HEK293T (cell line): ENCODE measurements around the gene MOGAT2.

Source experiments
- CTCF ChIA-PET: fragments of 350-600 bp; formaldehyde crosslinking; extraction: SDS; loops from one replicate; lab custom pipeline; 2021; ENCODE audit warnings: antibody characterized with exemption, inconsistent platforms; lab: Yijun Ruan, JAX
- POLR2A ChIA-PET: fragments of 350-600 bp; formaldehyde crosslinking; extraction: SDS; loops from one replicate; lab custom pipeline; 2020; ENCODE audit warnings: antibody characterized with exemption, inconsistent platforms; lab: Yijun Ruan, JAX
- DNase-seq: peaks from one replicate; pipeline ENCODE4 v3.0.0; 2012; ENCODE audit warnings: mixed read lengths; ENCODE audit errors: extremely low spot score
- ARNT ChIP-seq: fragments of 450-650 bp; IDR thresholded peaks from 2 replicates; pipeline ENCODE4 v1.6.1; 2017; ENCODE audit warnings: mild to moderate bottlenecking
- BHLHE40 ChIP-seq: fragments of 450-650 bp; IDR thresholded peaks from 2 replicates; pipeline ENCODE4 v1.6.1; 2016; ENCODE audit warnings: mild to moderate bottlenecking, moderate library complexity, borderline replicate concordance
- CTBP1 ChIP-seq: fragments of 450-650 bp; IDR thresholded peaks from 2 replicates; pipeline ENCODE4 v1.6.1; 2016; ENCODE audit warnings: borderline replicate concordance
- ELF4 ChIP-seq: fragments of 450-650 bp; IDR thresholded peaks from 2 replicates; pipeline ENCODE4 v1.6.1; 2017; ENCODE audit warnings: antibody characterized with exemption
- FOXA1 ChIP-seq: fragments of 450-650 bp; IDR thresholded peaks from 2 replicates; pipeline ENCODE4 v1.6.1; 2016; ENCODE audit warnings: mild to moderate bottlenecking
- FOXK2 ChIP-seq: fragments of 450-650 bp; IDR thresholded peaks from 2 replicates; pipeline ENCODE4 v1.6.1; 2016; ENCODE audit warnings: mild to moderate bottlenecking
- FOXM1 ChIP-seq: fragments of 450-650 bp; IDR thresholded peaks from 2 replicates; pipeline ENCODE4 v1.6.1; 2017; ENCODE audit warnings: mild to moderate bottlenecking, borderline replicate concordance
- HDGF ChIP-seq: fragments of 450-650 bp; IDR thresholded peaks from 2 replicates; pipeline ENCODE4 v1.6.1; 2017; ENCODE audit warnings: antibody characterized with exemption, borderline replicate concordance
- L3MBTL2 ChIP-seq: fragments of 450-650 bp; conservative IDR thresholded peaks from 2 replicates; pipeline ENCODE4 v1.6.1; 2016; ENCODE audit warnings: mild to moderate bottlenecking
- LEF1 ChIP-seq: fragments of 450-650 bp; IDR thresholded peaks from 2 replicates; pipeline ENCODE4 v1.6.1; 2017; ENCODE audit warnings: mild to moderate bottlenecking, borderline replicate concordance
- NFRKB ChIP-seq: fragments of 450-650 bp; IDR thresholded peaks from 2 replicates; pipeline ENCODE4 v1.6.1; 2016; ENCODE audit warnings: mild to moderate bottlenecking, moderate library complexity
- SP1 ChIP-seq: fragments of 450-650 bp; IDR thresholded peaks from 2 replicates; pipeline ENCODE4 v1.6.1; 2017
- SUZ12 ChIP-seq: fragments of 450-650 bp; IDR thresholded peaks from 2 replicates; pipeline ENCODE4 v1.6.1; 2016; ENCODE audit warnings: mild to moderate bottlenecking
- TARDBP ChIP-seq: fragments of 450-650 bp; IDR thresholded peaks from 2 replicates; pipeline ENCODE4 v1.6.1; 2016
- ZNF384 ChIP-seq: fragments of 450-650 bp; IDR thresholded peaks from 2 replicates; pipeline ENCODE4 v1.6.1; 2016
- TF ChIP-seq, protein P1 (sequence below): fragments of 450-650 bp; IDR thresholded peaks from 2 replicates; pipeline ENCODE4 v1.6.1; 2016

The MOGAT2 gene

DNA sequence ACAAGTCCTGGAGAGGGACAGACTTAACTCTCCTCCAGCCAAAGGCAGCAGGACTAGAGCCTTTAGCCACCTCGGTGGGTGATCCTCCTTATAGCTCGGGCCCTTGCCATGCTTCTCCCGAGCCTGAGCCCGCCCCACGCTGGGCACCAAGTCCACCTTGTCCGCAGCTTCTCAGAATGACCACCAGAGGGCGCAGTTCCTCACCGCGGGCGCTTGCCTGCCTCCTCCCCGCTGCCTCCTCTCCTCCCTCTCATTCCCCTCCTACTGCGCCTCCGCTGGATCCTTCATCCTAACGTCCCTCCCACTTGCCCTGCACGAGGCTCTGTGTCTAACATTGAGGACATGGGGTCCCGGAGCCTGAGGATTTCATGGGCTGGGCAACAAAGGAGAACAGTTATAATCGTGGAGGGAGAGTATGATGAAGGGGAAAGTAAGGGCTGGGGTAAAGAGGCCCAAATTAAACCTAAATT is 11.3 kb upstream of the MOGAT2 start:
- POLR2A ChIA-PET, result interaction anchor here (0.6 kb wide), 2 partner anchors 123 to 144 kb away, joined by 3 read pairs; no protein-coding TSS in a partner anchor

DNA sequence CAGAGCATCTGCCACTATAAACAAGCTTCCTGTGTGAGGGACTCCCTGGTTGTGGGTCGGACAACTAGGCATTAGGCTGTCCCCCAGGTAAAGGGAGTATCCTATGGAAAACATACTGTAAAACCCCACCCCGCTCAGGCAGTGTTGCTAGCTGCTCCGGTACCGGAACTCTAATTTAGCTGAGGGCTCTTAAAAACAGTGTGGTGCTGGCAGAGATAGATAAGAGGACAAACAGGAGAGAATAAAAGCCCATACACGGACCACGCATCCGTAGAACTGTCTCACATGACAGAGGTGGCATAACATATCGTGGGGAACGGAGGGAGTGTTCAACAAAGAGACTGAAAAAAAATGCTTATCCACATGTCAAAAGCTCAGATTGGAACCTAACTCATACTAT is 3.4 kb upstream of the MOGAT2 start:
- POLR2A ChIA-PET, result no interaction called here
- CTCF ChIA-PET, result interaction anchor here (1.4 to 1.6 kb wide), 2 partner anchors 8 to 9 kb away, joined by 5 to 7 read pairs; no protein-coding TSS in a partner anchor
- TF ChIP-seq, protein P1, sequence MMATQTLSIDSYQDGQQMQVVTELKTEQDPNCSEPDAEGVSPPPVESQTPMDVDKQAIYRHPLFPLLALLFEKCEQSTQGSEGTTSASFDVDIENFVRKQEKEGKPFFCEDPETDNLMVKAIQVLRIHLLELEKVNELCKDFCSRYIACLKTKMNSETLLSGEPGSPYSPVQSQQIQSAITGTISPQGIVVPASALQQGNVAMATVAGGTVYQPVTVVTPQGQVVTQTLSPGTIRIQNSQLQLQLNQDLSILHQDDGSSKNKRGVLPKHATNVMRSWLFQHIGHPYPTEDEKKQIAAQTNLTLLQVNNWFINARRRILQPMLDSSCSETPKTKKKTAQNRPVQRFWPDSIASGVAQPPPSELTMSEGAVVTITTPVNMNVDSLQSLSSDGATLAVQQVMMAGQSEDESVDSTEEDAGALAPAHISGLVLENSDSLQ, result no peak
- TF ChIP-seq HDGF, result no peak
- no peak for TF ChIP-seq CTBP1
- no peak for TF ChIP-seq BHLHE40
- no peak for TF ChIP-seq ZNF384
- no peak for DNase-seq

More for the DNA sequence above, 11.3 kb upstream of the MOGAT2 start:
- no peak for TF ChIP-seq FOXM1
- TF ChIP-seq, protein P1, result no peak
- no peak for TF ChIP-seq SUZ12
- no peak for TF ChIP-seq TARDBP
- no peak for TF ChIP-seq CTBP1
- TF ChIP-seq L3MBTL2, result peak; percentile 79
- CTCF ChIA-PET, result interaction anchor here (0.7 to 1.5 kb wide), 7 partner anchors 8 to 295 kb away, joined by 3 to 5 read pairs (median 4); no protein-coding TSS in a partner anchor
- peak; percentile 90 for DNase-seq

GRCh38 chr11:75715688-75716087 is 1.9 kb upstream of the MOGAT2 start:
- DNase-seq, result no peak
- POLR2A ChIA-PET, result no interaction called here
- no peak for TF ChIP-seq BHLHE40
- TF ChIP-seq LEF1, result no peak
- no peak for TF ChIP-seq L3MBTL2
- TF ChIP-seq ARNT, result no peak
- no peak for TF ChIP-seq SUZ12
- TF ChIP-seq CTBP1, result no peak
- no peak for TF ChIP-seq ELF4
- no peak for TF ChIP-seq FOXA1
- TF ChIP-seq ZNF384, result no peak
- TF ChIP-seq SP1, result no peak
- no peak for TF ChIP-seq HDGF
- TF ChIP-seq TARDBP, result no peak
- TF ChIP-seq FOXM1, result no peak
- TF ChIP-seq, protein P1, result no peak
- no peak for TF ChIP-seq FOXK2
- TF ChIP-seq NFRKB, result no peak
- CTCF ChIA-PET, result interaction anchor here (1.6 kb wide), 1 partner anchor 8 kb away, joined by 7 read pairs; no protein-coding TSS in a partner anchor

DNA sequence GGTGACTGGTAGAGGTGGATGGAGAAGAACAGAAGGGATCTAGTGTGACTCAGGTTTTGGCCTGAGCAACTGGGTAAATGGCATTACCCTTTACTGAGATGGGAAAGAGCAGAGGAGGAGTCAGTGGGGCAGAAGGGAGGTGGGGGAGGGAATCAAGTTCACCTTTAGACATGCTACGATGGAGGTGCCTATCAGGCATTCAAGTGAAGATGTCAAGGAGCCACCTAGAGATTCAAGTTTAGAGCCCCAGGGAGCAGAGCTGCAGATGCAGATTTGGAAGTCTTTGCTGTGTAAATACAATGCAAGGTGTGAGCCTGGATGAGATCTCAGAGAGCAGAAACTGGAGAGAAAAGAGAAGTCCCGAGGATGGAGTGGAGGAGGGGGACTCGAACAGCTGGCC is 979 bp upstream of the MOGAT2 start:
- no peak for TF ChIP-seq BHLHE40
- TF ChIP-seq ZNF384, result no peak
- TF ChIP-seq FOXK2, result no peak
- DNase-seq, result no peak
- ChIA-PET POLR2A (no interaction called here), CTCF (no interaction called here)

GRCh38 chr11:75718419-75719339 is 1.0 kb downstream of the MOGAT2 start:
- POLR2A ChIA-PET, result interaction anchor here (0.8 kb wide), 1 partner anchor 135 kb away, joined by 3 read pairs; no protein-coding TSS in a partner anchor
- TF ChIP-seq TARDBP (no peak), SUZ12 (no peak), NFRKB (no peak), FOXA1 (no peak), BHLHE40 (no peak), ELF4 (no peak), CTBP1 (no peak), HDGF (no peak), ZNF384 (no peak), SP1 (no peak), L3MBTL2 (no peak), LEF1 (no peak)
- TF ChIP-seq, protein P1, result no peak
- no peak for DNase-seq
- CTCF ChIA-PET, result interaction anchor here (0.6 to 1.7 kb wide), 3 partner anchors 12 to 478 kb away, joined by 3 to 4 read pairs (median 4); no protein-coding TSS in a partner anchor
